GM12878 (cell line): ENCODE data around the gene CAMTA2. TPM values are rescaled to one million over a fixed set of nuclear protein-coding genes. Genes with fewer than 3 reads are reported as not detected.
A peak's percentile ranks its signal among the peaks of the same experiment; 100 is the strongest.

Source experiments
- ASH2L ChIP-seq: fragments of 300-600, 200-600 bp; sonication (generic); IDR thresholded peaks from 2 replicates; pipeline ENCODE4 v1.6.1; 2017; ENCODE audit warnings: low read depth, mild to moderate bottlenecking, borderline replicate concordance
- ATF3 ChIP-seq: IDR thresholded peaks from 2 replicates; pipeline ENCODE4 v1.6.1; 2011; ENCODE audit warnings: low read depth, mild to moderate bottlenecking, low read length, moderate library complexity, borderline replicate concordance; ENCODE audit errors: extremely low read depth
- BACH1 ChIP-seq: fragments of 450-650 bp; IDR thresholded peaks from 2 replicates; pipeline ENCODE4 v1.6.1; 2017; ENCODE audit warnings: mild to moderate bottlenecking, borderline replicate concordance
- BMI1 ChIP-seq: fragments of 450-650 bp; IDR thresholded peaks from 2 replicates; pipeline ENCODE4 v1.6.1; 2016; ENCODE audit warnings: mild to moderate bottlenecking, moderate library complexity, borderline replicate concordance
- CBX3 ChIP-seq: fragments of 200-600 bp; sonication (generic); IDR thresholded peaks from 2 replicates; pipeline ENCODE4 v1.6.1; 2016; ENCODE audit warnings: low read depth, borderline replicate concordance
- CHD2 ChIP-seq: IDR thresholded peaks from 2 replicates; pipeline ENCODE4 v1.6.1; 2011; ENCODE audit warnings: low read depth, low read length, improper control_type of control experiment, borderline replicate concordance
- CREM ChIP-seq: IDR thresholded peaks from 2 replicates; pipeline ENCODE4 v1.6.1; 2014; ENCODE audit warnings: antibody characterized with exemption, low read depth
- E2F8 ChIP-seq: fragments of 450-650 bp; IDR thresholded peaks from 2 replicates; pipeline ENCODE4 v1.6.1; 2018; ENCODE audit warnings: mild to moderate bottlenecking, low read depth, moderate library complexity; ENCODE audit not compliant: partially characterized antibody
- ELK1 ChIP-seq: IDR thresholded peaks from 2 replicates; pipeline ENCODE4 v1.6.1; 2012; ENCODE audit warnings: low read depth, low read length, improper control_type of control experiment
- HDGF ChIP-seq: fragments of 450-650 bp; IDR thresholded peaks from 2 replicates; pipeline ENCODE4 v1.6.1; 2016; ENCODE audit warnings: antibody characterized with exemption
- IRF4 ChIP-seq: IDR thresholded peaks from 2 replicates; pipeline ENCODE4 v1.6.1; 2011; ENCODE audit warnings: low read depth, low read length
- JUND ChIP-seq: IDR thresholded peaks from 2 replicates; pipeline ENCODE4 v1.6.1; 2012; ENCODE audit warnings: low read depth, mild to moderate bottlenecking, low read length, improper control_type of control experiment, moderate library complexity
- MEF2B ChIP-seq: fragments of 450-650 bp; IDR thresholded peaks from 2 replicates; pipeline ENCODE4 v1.6.1; 2018; ENCODE audit warnings: mild to moderate bottlenecking, moderate library complexity; ENCODE audit not compliant: partially characterized antibody, poor library complexity, severe bottlenecking
- RAD21 ChIP-seq: IDR thresholded peaks from 2 replicates; pipeline ENCODE4 v1.6.1; 2011; ENCODE audit warnings: mild to moderate bottlenecking, low read depth, low read length, moderate library complexity; ENCODE audit not compliant: insufficient read depth
- REST ChIP-seq: IDR thresholded peaks from 2 replicates; pipeline ENCODE4 v1.6.1; 2012; ENCODE audit warnings: mild to moderate bottlenecking, low read depth, low read length
- SKIL ChIP-seq: fragments of 450-650 bp; IDR thresholded peaks from 2 replicates; pipeline ENCODE4 v1.6.1; 2017; ENCODE audit warnings: mild to moderate bottlenecking, low read depth, inconsistent platforms; ENCODE audit not compliant: poor library complexity, severe bottlenecking
- SP1 ChIP-seq: IDR thresholded peaks from one replicate; pipeline ENCODE4 v1.6.1; 2011; ENCODE audit warnings: low read depth, low read length
- SREBF2 ChIP-seq: IDR thresholded peaks from 2 replicates; pipeline ENCODE4 v1.6.1; 2012; ENCODE audit warnings: mild to moderate bottlenecking, low read length
- STAT1 ChIP-seq: fragments of 450-650 bp; conservative IDR thresholded peaks from 2 replicates; pipeline ENCODE4 v1.6.1; 2014; ENCODE audit warnings: antibody characterized with exemption, mild to moderate bottlenecking
- ZNF384 ChIP-seq: IDR thresholded peaks from 2 replicates; pipeline ENCODE4 v1.6.1; 2012; ENCODE audit warnings: low read depth, mild to moderate bottlenecking, low read length, improper control_type of control experiment, borderline replicate concordance
- polyA plus RNA-seq, 11 experiments: library from polyadenylated mRNA; depleted of rRNA in 4 of 11; unstranded in 6 of 11; stranded (reverse) in 5 of 11; fragments of >200 nt; fragmentation: Nextera tagmentation in 4 of 11; fragmentation: Illumina TruSeq in 1 of 11; extraction: Ambion mirVana in 4 of 11; extraction: Trizol in 1 of 11; gene quantifications; 1 replicate in 1 of 11; 2 replicates in 10 of 11; pipeline versions ENCODE4 v1.2.1 to v1.2.3, GENCODE V29; 2011 to 2016; ENCODE audit warnings: inconsistent platforms in 2 of 11, missing spikeins in 2 of 11, low read depth in 1 of 11
- total RNA-seq, 4 experiments: library from RNA; depleted of rRNA in 3 of 4; stranded (reverse); fragments of >200 nt in 3 of 4; fragmentation: Illumina TruSeq in 1 of 4; extraction: Trizol in 1 of 4; gene quantifications; 2 replicates each; pipeline versions ENCODE4 v1.2.1 to v1.2.3, GENCODE V29; 2013 to 2021

CAMTA2 gene
- total and polyA plus RNA-seq, 10 of the 15 experiments (the other 5 are each of a cell fraction or from before 2014, with no cell fraction given) = 0.42 to 29.3 (median 11.2) TPM

- TF ChIP-seq ELK1 (no peak), SP1 (no peak), BACH1 (no peak), STAT1 (no peak), HDGF (peak; percentile 43), CBX3 (no peak), IRF4 (no peak), ASH2L (no peak), E2F8 (no peak), JUND (no peak), RAD21 (peak; percentile 70), SKIL (no peak), ATF3 (no peak), MEF2B (peak; percentile 66), CHD2 (0 out of 2 replicates have a peak, but pooled peaks have one; percentile 23), CREM (no peak), REST (no peak), BMI1 (no peak), ZNF384 (no peak), SREBF2 (no peak)
Measured at GRCh38 chr17:5031365-5032082, 44.0 kb upstream of the CAMTA2 start (continued).
